Measurements from ENCODE around the gene SIGLEC1.

GRCh38 chr20:3678856-3679720 is 33.3 kb downstream of the SIGLEC1 start:
- TF ChIP-seq, protein P1, sequence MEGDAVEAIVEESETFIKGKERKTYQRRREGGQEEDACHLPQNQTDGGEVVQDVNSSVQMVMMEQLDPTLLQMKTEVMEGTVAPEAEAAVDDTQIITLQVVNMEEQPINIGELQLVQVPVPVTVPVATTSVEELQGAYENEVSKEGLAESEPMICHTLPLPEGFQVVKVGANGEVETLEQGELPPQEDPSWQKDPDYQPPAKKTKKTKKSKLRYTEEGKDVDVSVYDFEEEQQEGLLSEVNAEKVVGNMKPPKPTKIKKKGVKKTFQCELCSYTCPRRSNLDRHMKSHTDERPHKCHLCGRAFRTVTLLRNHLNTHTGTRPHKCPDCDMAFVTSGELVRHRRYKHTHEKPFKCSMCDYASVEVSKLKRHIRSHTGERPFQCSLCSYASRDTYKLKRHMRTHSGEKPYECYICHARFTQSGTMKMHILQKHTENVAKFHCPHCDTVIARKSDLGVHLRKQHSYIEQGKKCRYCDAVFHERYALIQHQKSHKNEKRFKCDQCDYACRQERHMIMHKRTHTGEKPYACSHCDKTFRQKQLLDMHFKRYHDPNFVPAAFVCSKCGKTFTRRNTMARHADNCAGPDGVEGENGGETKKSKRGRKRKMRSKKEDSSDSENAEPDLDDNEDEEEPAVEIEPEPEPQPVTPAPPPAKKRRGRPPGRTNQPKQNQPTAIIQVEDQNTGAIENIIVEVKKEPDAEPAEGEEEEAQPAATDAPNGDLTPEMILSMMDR (conservative IDR thresholded peaks at IDR 0.05 in 1 of 2, IDR thresholded peaks at IDR 0.05 in 1 of 2; ENCODE audit: extremely low read depth in 1 of 2, insufficient read depth in 1 of 2, low read depth in 1 of 2, low read length in 2 of 2): no peak
- no peak for TF ChIP-seq EZH2 (IDR thresholded peaks at IDR 0.05; ENCODE audit: borderline replicate concordance, low read length)
